Activated CD4-positive, alpha-beta T cell treated with anti-CD3 and anti-CD28 coated beads, Interleukin-2, amount 10 ng/mL, durations not matched to agents 24 days and 14 days (primary cell): ENCODE measurements around the gene C9orf153. TPM values are rescaled to one million over a fixed set of nuclear protein-coding genes. Genes with fewer than 3 reads are reported as not detected.

Experiments
- DNase-seq: peaks from one replicate; pipeline ENCODE4 v3.0.0; 2022
- H3K27ac Mint-ChIP-seq: one replicate; pipeline ENCODE4 v1.8.0; 2022; ENCODE audit warnings: mild to moderate bottlenecking, mixed read lengths
- H3K27me3 Mint-ChIP-seq: one replicate; pipeline ENCODE4 v1.8.0; 2022; ENCODE audit warnings: mixed read lengths
- H3K36me3 Mint-ChIP-seq: one replicate; pipeline ENCODE4 v1.8.0; 2022; ENCODE audit warnings: low read depth, mild to moderate bottlenecking, mixed read lengths
- H3K4me1 Mint-ChIP-seq: one replicate; pipeline ENCODE4 v1.8.0; 2021; ENCODE audit warnings: mixed read lengths
- H3K4me3 Mint-ChIP-seq: one replicate; pipeline ENCODE4 v1.8.0; 2022; ENCODE audit warnings: mild to moderate bottlenecking, moderate library complexity, mixed read lengths
- H3K9me3 Mint-ChIP-seq: one replicate; pipeline ENCODE4 v1.8.0; 2021; ENCODE audit warnings: mixed read lengths
- intact Hi-C: fragments of 100-400 bp; cut with micrococcal nuclease; formaldehyde crosslinking; loops from one replicate; pipeline ENCODE4 v1.15.1; 2023
- total RNA-seq: library from RNA; stranded (reverse); gene quantifications from 2 replicates; pipeline ENCODE4 v1.2.3, GENCODE V29; 2022

Gene C9orf153
- total RNA-seq, 1 donor from 2014 or later, result 0.33 TPM

- Mint-ChIP-seq H3K4me1 (no peaks in the 10 kb centered on the region), H3K4me3 (no peak overlapping the region), H3K27me3 (no peaks in the 10 kb centered on the region), H3K27ac (no peak overlapping the region), H3K9me3 (peaks cover 8% of the 10 kb centered on the region), H3K36me3 (peaks cover 2% of the 10 kb centered on the region)
- DNase-seq, result no peak
- intact Hi-C loops, result no loop called here
These were observed 6.6 kb downstream of the C9orf153 start for GRCh38 chr9:86252870-86253269.

- DNase-seq, result no peak
These were observed 9.3 kb downstream of the C9orf153 start for GRCh38 chr9:86250123-86250522.

GRCh38 chr9:86248746-86249145, 10.7 kb downstream of the C9orf153 start:
- Mint-ChIP-seq H3K27ac (no peak overlapping the region), H3K4me1 (no peaks in the 10 kb centered on the region), H3K27me3 (no peaks in the 10 kb centered on the region), H3K9me3 (peaks cover 7% of the 10 kb centered on the region), H3K4me3 (no peak overlapping the region), H3K36me3 (peaks cover 2% of the 10 kb centered on the region)
- DNase-seq, result no peak
- intact Hi-C loops, result no loop called here

More at GRCh38 chr9:86250123-86250522, 9.3 kb downstream of the C9orf153 start:
- no peak overlapping the region for H3K27ac Mint-ChIP-seq
- intact Hi-C loops, result no loop called here
- peaks cover 8% of the 10 kb centered on the region for H3K9me3 Mint-ChIP-seq
- H3K4me3 Mint-ChIP-seq, result no peak overlapping the region
- no peaks in the 10 kb centered on the region for H3K27me3 Mint-ChIP-seq
- peaks cover 2% of the 10 kb centered on the region for H3K36me3 Mint-ChIP-seq
- H3K4me1 Mint-ChIP-seq, result no peaks in the 10 kb centered on the region

GRCh38 chr9:86246752-86247161, 12.7 kb downstream of the C9orf153 start:
- intact Hi-C loops, result no loop called here

GRCh38 chr9:86242071-86242470, 17.4 kb downstream of the C9orf153 start:
- intact Hi-C loops, result no loop called here
- no peak overlapping the region for H3K27ac Mint-ChIP-seq

More at GRCh38 chr9:86246752-86247161, 12.7 kb downstream of the C9orf153 start:
- H3K9me3 Mint-ChIP-seq, result peaks cover 3% of the 10 kb centered on the region
- H3K27ac Mint-ChIP-seq, result no peak overlapping the region
- H3K27me3 Mint-ChIP-seq, result no peaks in the 10 kb centered on the region
- H3K4me3 Mint-ChIP-seq, result no peak overlapping the region
- peaks cover 2% of the 10 kb centered on the region for H3K4me1 Mint-ChIP-seq
- no peak for DNase-seq
- peaks cover 1% of the 10 kb centered on the region for H3K36me3 Mint-ChIP-seq

GRCh38 chr9:86241216-86241615, 18.2 kb downstream of the C9orf153 start:
- no peaks in the 10 kb centered on the region for H3K36me3 Mint-ChIP-seq
- DNase-seq, result no peak
- intact Hi-C loops, result no loop called here
- peak overlapping the region; percentile 30 for H3K4me3 Mint-ChIP-seq
- H3K4me1 Mint-ChIP-seq, result peaks cover 7% of the 10 kb centered on the region
- peaks cover 7% of the 10 kb centered on the region for H3K27me3 Mint-ChIP-seq
- no peak overlapping the region for H3K27ac Mint-ChIP-seq
- H3K9me3 Mint-ChIP-seq, result no peaks in the 10 kb centered on the region

More at GRCh38 chr9:86242071-86242470, 17.4 kb downstream of the C9orf153 start:
- Mint-ChIP-seq H3K27me3 (peaks cover 7% of the 10 kb centered on the region), H3K36me3 (no peaks in the 10 kb centered on the region), H3K9me3 (no peaks in the 10 kb centered on the region), H3K4me3 (no peak overlapping the region), H3K4me1 (peaks cover 7% of the 10 kb centered on the region)
- DNase-seq, result no peak

- intact Hi-C loops, result no loop called here
- no peak overlapping the region for H3K27ac Mint-ChIP-seq
- H3K27me3 Mint-ChIP-seq, result peaks cover 11% of the 10 kb centered on the region
- H3K4me3 Mint-ChIP-seq, result no peak overlapping the region
- H3K36me3 Mint-ChIP-seq, result no peaks in the 10 kb centered on the region
- H3K9me3 Mint-ChIP-seq, result no peaks in the 10 kb centered on the region
- DNase-seq, result no peak
- peaks cover 7% of the 10 kb centered on the region for H3K4me1 Mint-ChIP-seq
These were observed 20.3 kb downstream of the C9orf153 start for GRCh38 chr9:86238861-86239770.

GRCh38 chr9:86230858-86231257, 28.6 kb downstream of the C9orf153 start:
- H3K9me3 Mint-ChIP-seq, result no peaks in the 10 kb centered on the region
- H3K4me1 Mint-ChIP-seq, result no peaks in the 10 kb centered on the region
- H3K27me3 Mint-ChIP-seq, result peaks cover 2% of the 10 kb centered on the region
- no peak overlapping the region for H3K4me3 Mint-ChIP-seq
- no peaks in the 10 kb centered on the region for H3K36me3 Mint-ChIP-seq
- H3K27ac Mint-ChIP-seq, result no peak overlapping the region
- intact Hi-C loops, result no loop called here
- DNase-seq, result no peak

GRCh38 chr9:86222667-86223066, 36.8 kb downstream of the C9orf153 start:
- intact Hi-C loops, result no loop called here
- Mint-ChIP-seq H3K9me3 (no peaks in the 10 kb centered on the region), H3K36me3 (no peaks in the 10 kb centered on the region), H3K4me1 (no peaks in the 10 kb centered on the region), H3K27ac (no peak overlapping the region), H3K4me3 (no peak overlapping the region), H3K27me3 (peaks cover 2% of the 10 kb centered on the region)
- no peak for DNase-seq

GRCh38 chr9:86219606-86220005, 39.9 kb downstream of the C9orf153 start:
- intact Hi-C loops, result no loop called here
- DNase-seq, result no peak
- Mint-ChIP-seq H3K27ac (no peak overlapping the region), H3K27me3 (peaks cover 2% of the 10 kb centered on the region), H3K36me3 (no peaks in the 10 kb centered on the region), H3K4me3 (no peak overlapping the region), H3K4me1 (no peaks in the 10 kb centered on the region), H3K9me3 (no peaks in the 10 kb centered on the region)

- H3K36me3 Mint-ChIP-seq, result no peaks in the 10 kb centered on the region
- no peak overlapping the region for H3K4me3 Mint-ChIP-seq
- no peaks in the 10 kb centered on the region for H3K9me3 Mint-ChIP-seq
- peaks cover 2% of the 10 kb centered on the region for H3K27me3 Mint-ChIP-seq
- no peaks in the 10 kb centered on the region for H3K4me1 Mint-ChIP-seq
- no peak overlapping the region for H3K27ac Mint-ChIP-seq
- intact Hi-C loops, result no loop called here
- no peak for DNase-seq
These were observed 42.2 kb downstream of the C9orf153 start for GRCh38 chr9:86217076-86217755.

GRCh38 chr9:86207193-86207592, 52.3 kb downstream of the C9orf153 start:
- Mint-ChIP-seq H3K4me1 (no peaks in the 10 kb centered on the region), H3K27me3 (peaks cover 13% of the 10 kb centered on the region), H3K4me3 (no peak overlapping the region), H3K9me3 (no peaks in the 10 kb centered on the region), H3K36me3 (no peaks in the 10 kb centered on the region), H3K27ac (no peak overlapping the region)
- intact Hi-C loops, result loop anchor here (10.0 kb wide), 1 partner anchor 382 kb away; no protein-coding TSS in a partner anchor
- DNase-seq, result no peak

GRCh38 chr9:86202338-86202882, 57.0 kb downstream of the C9orf153 start:
- H3K4me3 Mint-ChIP-seq, result no peak overlapping the region
- H3K27ac Mint-ChIP-seq, result no peak overlapping the region
- H3K9me3 Mint-ChIP-seq, result no peaks in the 10 kb centered on the region
- H3K27me3 Mint-ChIP-seq, result peaks cover 17% of the 10 kb centered on the region
- DNase-seq, result peak; percentile 68
- no peaks in the 10 kb centered on the region for H3K4me1 Mint-ChIP-seq
- H3K36me3 Mint-ChIP-seq, result no peaks in the 10 kb centered on the region
- intact Hi-C loops, result loop anchor here (2.0 to 10.0 kb wide), 2 partner anchors 378 to 1122 kb away; no protein-coding TSS in a partner anchor
